Activated CD4-positive, alpha-beta T cell treated with anti-CD3 and anti-CD28 coated beads, Interleukin-2, amount 50 U/mL, for 24 hours (primary cell): Measurements from ENCODE around the gene TTPAL.

ENCODE experiments used
- DNase-seq, 2 donors: peaks; one replicate each; pipeline ENCODE4 v3.0.0-alpha.2; 2020; ENCODE audit warnings: low read depth in 1 of 2, low spot score in 1 of 2

Gene TTPAL

DNA sequence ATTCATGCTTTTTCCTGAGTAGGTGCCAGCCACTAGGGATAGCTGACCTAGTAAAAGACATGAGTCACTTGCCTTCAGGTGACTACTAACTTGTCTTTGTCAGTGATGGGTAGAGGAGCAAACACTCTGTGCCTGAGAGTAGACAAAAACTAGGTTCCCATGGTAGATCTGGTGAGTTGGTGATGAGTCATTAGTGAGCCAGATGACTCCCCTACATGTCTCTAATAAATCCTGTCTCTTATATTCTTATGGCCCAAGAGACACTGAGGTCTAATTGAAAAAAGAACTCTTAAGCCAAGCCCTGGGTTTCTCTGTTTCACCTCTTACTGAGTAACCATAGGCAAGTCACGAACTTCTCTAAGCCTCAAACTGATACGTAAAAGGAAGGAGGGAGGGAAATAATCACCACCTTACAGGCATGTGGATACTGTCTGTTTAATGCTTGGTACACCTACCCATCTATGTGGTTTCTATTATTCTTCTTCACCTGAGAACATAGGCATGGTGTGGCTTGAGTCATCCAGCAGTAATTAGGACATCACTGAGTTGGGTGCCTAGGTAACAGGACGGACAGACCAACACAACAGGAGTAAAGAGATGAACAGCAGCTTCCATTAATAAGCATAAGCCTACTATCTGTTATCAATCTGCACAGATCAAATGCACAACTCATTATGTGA, 20.3 kb downstream of the TTPAL start:
- peak in 1 of 2 donors; percentile 31 for DNase-seq

DNA sequence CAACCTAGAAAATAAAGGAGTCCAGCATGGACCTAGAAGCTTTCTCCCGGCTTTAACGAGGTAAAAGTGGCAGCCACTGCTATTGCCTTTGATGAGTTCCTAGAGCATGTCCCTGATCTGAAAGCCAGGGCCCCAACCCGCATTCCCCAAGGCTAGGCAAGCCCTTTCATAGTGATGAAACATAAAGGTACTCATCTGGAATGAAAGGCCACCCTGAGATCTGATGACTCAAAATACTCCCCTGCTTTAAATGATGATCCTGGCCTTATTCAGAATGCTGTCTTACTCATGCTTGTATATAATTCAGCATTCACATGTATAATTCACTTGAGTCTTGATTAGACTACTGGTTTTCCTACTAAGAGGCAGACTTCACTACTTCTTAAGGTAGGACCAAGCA, 21.3 kb downstream of the TTPAL start:
- DNase-seq, result peak in 1 of 2 donors; percentile 23

GRCh38 chr20:44497761-44498160, 22.1 kb downstream of the TTPAL start:
- no peak for DNase-seq

DNA sequence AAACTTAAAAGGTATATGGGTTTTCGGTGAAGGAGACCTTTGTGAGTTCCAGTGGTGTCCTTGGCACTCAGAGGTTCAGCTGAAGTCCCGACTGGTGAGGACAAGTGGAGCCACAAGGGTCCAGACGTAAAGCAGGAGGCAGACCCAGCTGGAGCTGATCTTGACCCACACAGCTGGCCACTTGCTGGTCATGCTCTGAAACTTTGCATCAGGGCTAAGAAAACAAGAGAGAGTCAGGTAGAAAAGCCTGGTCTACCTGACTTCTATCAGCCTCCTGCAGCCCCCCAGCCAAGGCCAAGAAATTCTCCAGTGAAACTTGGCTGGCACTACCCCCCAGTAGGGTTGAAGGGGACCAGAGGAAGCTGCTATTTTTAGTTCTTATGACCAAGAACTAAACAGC, 24.5 kb downstream of the TTPAL start:
- no peak for DNase-seq

DNA sequence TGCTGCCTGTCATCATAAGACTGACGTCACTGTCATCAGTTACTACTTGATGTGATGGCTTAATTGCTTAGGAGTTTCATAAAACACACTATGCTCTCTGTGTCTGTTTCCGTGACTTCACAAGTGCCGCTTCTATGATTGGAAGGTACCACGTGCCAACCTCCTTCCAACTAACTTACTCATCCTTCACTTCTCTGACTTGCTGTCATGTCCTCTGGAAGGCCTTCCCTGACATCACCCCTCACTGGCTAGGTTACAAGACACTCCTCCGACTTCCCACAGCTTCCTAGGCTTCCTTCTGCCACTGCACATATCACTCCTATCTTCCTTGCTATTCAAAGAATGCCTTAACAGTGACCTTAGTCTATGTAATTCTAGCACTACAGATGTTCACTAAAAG, 25.8 kb downstream of the TTPAL start:
- no peak for DNase-seq

GRCh38 chr20:44502968-44503367, 27.3 kb downstream of the TTPAL start:
- no peak for DNase-seq

GRCh38 chr20:44504402-44505307, 29.0 kb downstream of the TTPAL start:
- DNase-seq, result no peak

- DNase-seq, result no peak
These were observed 34.1 kb downstream of the TTPAL start for GRCh38 chr20:44509762-44510161.

DNA sequence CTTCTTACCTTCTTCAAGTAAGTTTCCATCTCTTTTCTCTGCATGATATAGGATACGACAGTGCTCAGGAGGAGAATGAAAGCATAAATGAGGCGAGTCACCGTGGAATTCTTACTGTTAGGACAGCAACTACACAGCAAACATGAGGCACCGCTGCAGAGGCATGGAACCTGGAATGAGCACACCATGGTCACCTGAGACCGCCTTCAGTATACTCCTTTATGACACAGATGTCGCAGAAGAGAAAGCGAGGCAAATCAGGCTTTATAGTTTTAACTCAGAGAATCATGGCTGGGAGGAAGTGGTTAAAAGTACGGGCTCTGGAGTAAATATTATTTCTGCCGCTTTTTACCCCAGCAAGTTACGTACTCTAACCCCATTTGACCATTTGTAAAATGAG, 38.2 kb downstream of the TTPAL start:
- no peak for DNase-seq

DNA sequence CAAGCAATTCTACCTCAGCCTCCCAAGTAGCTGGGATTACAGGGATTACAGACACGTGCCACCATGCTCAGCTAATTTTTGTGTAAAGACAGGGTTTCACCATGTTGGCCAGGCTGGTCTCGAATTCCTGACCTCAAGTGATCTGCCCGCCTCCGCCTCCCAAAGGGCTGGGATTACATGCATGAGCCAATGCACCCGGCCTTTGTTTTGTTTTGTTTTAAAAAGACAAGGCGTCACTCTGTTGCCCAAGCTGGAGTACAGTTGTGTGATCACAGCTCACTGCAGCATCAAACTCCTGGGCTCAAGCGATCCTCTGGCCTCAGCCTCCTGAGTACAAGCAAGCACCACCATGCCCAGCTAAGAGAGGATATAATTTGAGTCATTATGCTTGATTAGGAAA, 40.8 kb downstream of the TTPAL start:
- DNase-seq, result no peak

DNA sequence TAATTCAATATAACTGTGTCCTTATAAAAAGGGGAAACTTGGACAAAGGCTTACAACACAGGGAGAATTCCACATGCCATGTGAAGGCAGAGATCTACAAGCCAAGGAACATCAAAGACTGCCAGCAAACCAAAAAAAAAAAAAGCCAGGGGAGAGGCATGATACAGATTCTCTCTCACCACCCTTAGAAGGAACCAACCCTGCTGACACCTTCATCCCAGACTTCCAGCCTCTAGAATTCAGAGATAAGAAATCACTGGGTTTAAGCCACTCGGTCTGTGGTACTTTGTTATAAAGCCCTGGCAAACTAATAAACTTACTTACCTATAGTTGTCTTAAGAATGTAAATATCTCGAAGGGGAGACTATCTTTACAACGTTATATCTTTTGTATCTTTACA, 41.8 kb downstream of the TTPAL start:
- DNase-seq, result no peak

- no peak for DNase-seq
These were observed 42.6 kb downstream of the TTPAL start for GRCh38 chr20:44518248-44518647.

GRCh38 chr20:44520881-44521280, 45.2 kb downstream of the TTPAL start:
- no peak for DNase-seq

- peak; percentile 95 to 96 for DNase-seq
These were observed 46.1 kb downstream of the TTPAL start, which contains the start of gene SERINC3 for GRCh38 chr20:44521484-44522481. TSS of gene SERINC3 (minus strand) at chr20:44522070. CDS start at chr20:44521951, 119 bp downstream.

DNA sequence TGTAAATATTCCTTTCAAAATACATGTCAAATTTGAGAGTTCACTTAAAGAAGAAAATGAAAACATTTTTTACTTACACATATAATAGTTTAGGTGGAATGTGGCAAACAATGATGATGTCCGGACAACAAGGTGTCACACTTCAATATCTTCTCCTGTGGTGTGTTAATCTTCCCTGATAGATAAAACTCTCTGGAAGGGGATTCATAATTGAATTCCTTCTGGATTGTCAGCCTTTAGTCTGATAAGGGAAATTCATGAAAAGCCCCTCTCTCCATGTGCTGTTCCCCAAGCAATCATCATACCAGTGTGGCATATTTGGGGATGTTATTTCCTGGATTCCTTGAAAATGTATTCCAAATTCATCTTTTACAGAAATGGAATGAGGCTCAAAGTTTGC, 47.2 kb downstream of the TTPAL start:
- DNase-seq, result no peak

DNA sequence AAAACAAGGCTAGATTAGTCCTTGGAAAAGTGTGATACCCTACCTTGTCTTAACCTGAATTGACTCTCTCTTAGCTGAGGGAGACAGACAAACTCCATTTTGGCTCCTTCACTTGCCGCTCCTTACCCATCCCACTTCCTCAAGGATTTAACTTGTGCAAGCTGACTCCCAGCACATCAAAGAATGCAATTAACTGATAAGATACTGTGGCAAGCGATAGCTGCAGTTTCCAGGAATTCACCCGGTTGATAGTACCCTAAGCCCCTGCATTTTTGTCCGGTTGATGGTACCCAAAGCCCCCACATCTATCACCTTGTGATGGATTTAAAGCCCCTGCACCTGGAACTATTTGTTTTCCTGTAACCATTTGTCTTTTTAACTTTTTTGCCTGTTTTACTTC, 48.1 kb downstream of the TTPAL start:
- DNase-seq, result no peak

GRCh38 chr20:44526129-44526528, 50.5 kb downstream of the TTPAL start:
- no peak for DNase-seq

DNA sequence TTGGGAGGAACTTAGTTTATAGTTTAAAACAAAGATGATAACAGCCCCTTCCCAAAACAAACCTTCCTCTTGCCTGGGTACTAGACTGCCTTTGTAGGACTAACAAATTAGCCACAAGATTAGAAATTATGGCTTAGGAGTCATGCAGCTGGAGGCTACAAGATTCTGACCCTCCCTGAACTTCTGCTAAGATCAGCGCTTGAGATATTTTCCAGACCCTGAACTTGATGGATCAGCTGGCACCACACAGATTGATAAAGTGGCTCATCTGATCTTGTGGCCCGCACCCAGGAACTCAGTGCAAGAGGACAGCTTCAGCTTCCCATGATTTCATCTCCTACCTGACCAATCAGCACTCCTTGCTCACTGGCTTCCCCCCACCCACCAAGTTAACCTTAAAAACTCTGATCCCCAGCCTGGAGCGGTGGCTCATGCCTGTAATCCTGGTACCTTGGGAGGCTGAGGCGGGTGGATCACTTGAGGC, 52.1 kb downstream of the TTPAL start:
- DNase-seq, result no peak

DNA sequence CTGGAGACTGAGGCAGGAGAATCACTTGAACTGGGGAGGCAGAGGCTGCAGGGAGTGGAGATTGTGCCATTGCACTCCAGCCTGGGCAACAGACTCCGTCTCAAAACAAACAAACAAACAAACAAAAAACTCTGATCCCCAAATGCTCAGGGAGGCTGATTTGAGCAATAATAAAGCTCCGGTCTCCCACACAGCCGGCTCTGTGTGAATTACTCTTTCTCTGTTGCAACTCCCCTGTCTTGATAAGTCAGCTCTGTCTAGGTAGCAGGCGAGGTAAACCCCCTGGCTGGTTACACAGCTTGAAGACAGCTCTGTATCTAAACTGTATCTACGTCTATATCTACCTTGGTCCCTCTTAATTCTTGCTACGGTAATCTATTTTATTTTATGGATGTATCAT, 52.6 kb downstream of the TTPAL start:
- no peak for DNase-seq

- no peak for DNase-seq
These were observed 56.7 kb downstream of the TTPAL start for GRCh38 chr20:44532259-44532980.
